KOPT-K1 (cell line): ENCODE measurements around the gene PACS2.

Experiments
- H3K27ac ChIP-seq: fragments of 200-600 bp; sonication (generic); 2 replicates; pipeline ENCODE4 v1.5.1; 2016; ENCODE audit warnings: antibody characterized with exemption, mild to moderate bottlenecking, low read depth, low read length; ENCODE audit not compliant: poor library complexity, severe bottlenecking
- H3K36me3 ChIP-seq: fragments of 200-600 bp; sonication (generic); 2 replicates; pipeline ENCODE4 v1.5.1; 2017; ENCODE audit warnings: antibody characterized with exemption, mild to moderate bottlenecking, low read length, moderate library complexity; ENCODE audit not compliant: insufficient read depth
- H3K9me3 ChIP-seq: fragments of 200-600 bp; sonication (generic); 2 replicates; pipeline ENCODE4 v1.5.1; 2017; ENCODE audit warnings: antibody characterized with exemption, low read length, mild to moderate bottlenecking; ENCODE audit not compliant: insufficient read depth, poor library complexity, severe bottlenecking

Gene PACS2

DNA sequence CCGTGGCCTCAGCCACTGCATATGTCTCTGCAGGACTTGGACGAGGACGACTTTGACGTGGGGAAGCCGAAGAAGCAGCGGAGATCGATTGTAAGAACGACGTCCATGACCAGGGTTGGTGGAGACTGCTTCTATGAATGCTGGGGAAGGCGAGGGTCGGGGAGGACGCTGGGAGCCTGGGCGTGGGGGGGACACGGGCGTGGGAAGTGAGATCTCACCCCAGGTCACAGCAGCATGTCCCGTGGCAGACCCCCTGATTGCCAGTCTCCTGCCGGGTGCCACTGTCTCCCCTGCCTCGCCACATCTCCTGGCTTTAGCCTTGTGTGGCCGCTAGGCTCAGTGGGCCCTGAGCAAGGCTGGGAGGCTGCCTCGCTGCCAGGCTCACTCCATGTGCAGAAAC is 53.9 kb downstream of the PACS2 start:
- H3K9me3 ChIP-seq, result no peaks in the 10 kb centered on the region
- H3K27ac ChIP-seq, result no peak overlapping the region
- no peaks in the 10 kb centered on the region for H3K36me3 ChIP-seq

DNA sequence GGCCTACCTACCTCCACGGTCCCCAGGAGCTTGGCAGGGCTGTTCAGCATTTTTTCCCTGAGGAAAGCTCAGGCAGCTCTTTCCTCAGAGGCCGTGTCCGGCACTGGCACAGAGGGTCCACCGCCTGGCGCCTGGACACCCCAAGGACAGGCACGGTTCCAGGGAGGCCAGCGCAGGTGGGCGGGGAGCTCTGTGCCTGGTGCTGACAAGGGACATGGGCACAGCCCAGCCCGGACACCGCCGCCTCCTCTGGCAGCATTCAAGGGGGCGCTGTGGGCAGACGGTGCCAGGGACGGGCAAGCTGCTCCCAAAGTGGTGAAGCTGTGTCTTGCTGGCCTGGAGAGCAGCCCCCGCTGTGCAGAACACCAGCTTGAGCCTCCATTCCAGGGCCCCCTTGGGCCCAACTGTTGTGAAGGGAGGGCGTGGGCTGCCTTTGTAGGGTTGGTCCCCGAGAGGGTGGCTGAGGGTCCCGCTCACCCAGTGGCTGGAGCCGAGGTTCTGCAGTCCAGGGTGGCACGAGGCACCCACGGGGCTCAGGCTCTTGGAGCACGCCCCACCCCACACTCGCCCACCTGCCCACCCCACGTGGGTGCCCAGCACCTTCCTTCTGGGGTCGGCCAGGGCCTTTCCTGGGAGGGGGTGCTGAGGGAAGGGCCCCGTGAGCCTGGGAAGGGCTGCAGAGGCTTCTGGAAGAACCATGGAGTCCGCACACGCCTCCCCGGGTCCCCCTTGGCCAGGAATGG is 54.5 kb downstream of the PACS2 start:
- no peaks in the 10 kb centered on the region for H3K36me3 ChIP-seq
- no peaks in the 10 kb centered on the region for H3K9me3 ChIP-seq
- no peak overlapping the region for H3K27ac ChIP-seq

DNA sequence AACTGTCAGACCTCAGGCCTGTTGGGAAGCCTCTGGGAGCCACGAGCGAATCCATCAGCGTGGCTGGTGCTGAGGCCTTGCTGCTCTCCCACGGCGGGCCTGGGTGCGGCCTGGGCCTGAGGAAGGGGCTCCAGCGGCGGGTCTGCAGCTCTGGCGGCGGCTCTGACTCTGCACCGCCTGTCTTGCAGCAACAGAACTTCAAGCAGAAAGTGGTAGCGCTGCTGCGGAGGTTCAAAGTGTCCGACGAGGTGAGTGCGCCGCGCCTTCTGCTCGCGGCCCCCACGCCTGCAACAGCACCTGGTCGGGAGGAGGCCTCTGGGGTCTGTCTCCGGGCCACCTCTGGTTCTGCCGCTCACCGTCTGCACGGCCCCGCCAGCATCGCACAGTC is 55.1 kb downstream of the PACS2 start:
- Histone ChIP-seq H3K36me3 (no peaks in the 10 kb centered on the region), H3K9me3 (no peaks in the 10 kb centered on the region), H3K27ac (no peak overlapping the region)

DNA sequence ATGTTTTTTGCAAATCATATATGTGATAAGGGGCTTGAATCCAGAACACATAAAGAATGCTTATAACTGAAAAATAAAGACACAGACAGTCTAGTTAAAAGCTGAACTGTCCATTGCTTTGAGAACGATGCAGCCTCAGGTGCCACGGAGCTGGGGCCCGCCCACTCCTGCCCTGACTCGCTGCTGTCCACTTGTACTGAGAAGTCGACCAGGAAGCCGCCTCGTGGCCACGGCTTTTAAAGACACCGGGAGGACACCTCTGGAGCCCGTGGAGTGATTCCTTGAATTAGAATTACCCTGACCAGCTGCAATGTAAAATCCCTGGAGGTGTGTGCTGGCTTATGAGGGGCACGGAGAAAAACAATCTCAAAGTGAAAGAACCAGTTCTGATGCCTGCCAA is 59.8 kb downstream of the PACS2 start:
- Histone ChIP-seq H3K9me3 (no peaks in the 10 kb centered on the region), H3K27ac (no peak overlapping the region), H3K36me3 (no peaks in the 10 kb centered on the region)

DNA sequence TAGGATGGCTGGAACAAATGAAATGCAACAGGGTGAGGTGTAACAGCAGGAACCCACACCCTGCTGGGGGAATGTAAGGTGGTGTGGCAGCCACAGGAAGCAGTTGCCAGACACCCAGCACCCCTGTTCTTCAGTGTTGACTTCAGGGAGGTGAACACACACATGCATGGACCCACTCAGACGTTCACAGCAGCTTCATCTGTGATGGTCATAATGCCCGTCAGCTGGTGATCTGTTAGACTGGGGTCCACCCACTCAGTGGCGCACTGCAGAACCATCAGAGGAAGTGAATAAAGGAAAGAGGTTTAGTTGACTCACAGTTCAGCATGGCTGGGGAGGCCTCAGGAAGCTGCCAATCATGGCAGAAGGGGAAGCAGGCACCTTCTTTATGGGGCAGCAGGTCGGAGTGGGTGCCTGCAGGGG is 61.1 kb downstream of the PACS2 start:
- H3K27ac ChIP-seq, result no peak overlapping the region
- H3K9me3 ChIP-seq, result no peaks in the 10 kb centered on the region
- no peaks in the 10 kb centered on the region for H3K36me3 ChIP-seq

DNA sequence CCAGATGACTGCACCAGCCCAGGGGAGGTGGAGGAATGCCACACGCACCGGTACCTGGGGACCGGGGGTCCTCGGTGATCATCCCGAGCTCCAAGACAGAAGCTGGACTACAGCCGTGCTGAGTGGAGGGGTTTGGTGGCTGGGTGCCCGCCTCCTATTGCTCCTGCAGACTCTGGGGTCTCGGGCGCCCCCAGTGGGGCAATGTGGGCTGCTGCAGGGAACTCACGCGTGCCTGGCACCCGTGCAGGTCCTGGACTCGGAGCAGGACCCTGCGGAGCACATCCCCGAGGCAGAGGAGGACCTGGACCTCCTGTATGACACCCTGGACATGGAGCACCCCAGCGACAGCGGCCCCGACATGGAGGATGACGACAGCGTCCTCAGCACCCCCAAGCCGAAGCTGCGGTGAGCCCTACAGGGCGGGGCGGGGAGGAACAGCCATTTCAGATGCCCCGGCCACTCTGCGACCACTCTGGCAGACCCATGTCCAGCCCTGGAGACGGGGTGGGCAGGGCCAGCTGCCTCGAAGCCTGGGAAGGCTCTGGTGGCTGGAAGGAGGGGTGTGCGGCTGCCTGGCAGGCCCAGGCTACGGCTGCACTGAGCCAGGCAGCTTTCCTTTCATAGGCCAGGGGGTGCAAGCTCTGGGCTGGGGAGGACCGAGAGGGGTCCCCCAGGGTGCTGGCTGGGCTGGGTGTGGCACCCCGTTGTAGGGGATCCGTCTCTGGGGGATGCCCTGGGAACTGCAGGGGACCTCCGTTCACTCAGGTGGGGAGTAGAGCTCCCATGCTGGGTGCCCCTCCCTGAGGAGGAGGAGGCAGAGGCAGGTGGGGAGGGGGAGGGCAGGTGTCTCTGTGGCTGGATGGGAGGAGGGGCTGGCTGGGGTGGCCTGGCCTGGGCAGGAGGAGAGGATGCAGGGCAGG is 62.2 kb downstream of the PACS2 start:
- H3K27ac ChIP-seq, result no peak overlapping the region
- no peaks in the 10 kb centered on the region for H3K9me3 ChIP-seq
- H3K36me3 ChIP-seq, result no peaks in the 10 kb centered on the region

DNA sequence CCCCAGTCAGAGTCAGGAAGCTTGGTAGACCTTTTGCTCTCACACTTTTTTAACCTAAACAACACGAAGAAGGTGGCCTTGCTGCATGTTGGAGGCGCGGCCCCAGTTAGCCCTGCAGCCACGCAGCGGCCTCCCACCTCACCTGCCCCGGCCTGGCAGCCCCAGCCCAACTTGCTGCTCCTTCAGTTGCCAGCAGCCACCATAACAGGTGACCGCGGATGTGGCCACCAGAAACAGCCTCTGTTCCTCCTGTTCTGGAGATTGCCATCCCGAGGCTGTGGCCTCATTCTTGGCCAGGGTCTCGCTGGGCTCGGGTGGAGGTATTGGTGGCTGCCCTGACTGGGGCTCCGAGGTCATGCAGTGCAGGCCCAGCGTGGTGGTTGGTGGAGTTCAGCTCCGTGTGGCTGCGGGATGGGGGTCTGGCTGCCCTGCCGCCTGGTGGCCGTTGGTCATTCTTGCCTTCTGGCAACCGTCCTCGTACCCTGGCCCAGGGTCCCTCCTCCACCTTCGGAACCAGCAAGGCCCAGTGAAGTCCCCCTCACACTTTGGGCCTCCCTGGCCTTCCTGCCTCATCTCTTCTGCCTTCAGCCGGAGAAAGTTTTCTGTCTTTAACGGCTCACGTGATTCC is 63.1 kb downstream of the PACS2 start:
- H3K9me3 ChIP-seq, result no peaks in the 10 kb centered on the region
- H3K27ac ChIP-seq, result no peak overlapping the region
- H3K36me3 ChIP-seq, result no peaks in the 10 kb centered on the region

DNA sequence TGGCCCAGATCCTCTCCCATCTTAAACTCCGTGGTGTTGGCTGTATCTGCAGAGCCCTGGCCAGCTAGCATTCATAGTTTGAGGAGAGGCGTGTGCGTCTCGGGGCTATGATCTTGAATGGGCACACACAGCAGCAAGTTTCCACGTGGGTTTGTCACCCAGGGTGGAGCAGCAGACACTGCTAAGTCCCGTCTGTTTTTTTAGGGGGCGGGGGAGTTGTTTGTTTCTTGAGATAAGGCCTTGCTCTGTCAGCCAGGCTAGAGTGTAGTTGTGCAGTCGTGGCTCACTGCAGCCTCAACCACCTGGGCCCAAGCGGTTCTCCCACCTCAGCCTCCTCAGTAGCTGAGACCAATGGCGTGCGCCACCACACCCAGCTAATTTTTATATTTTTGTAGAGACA is 63.7 kb downstream of the PACS2 start:
- Histone ChIP-seq H3K9me3 (no peaks in the 10 kb centered on the region), H3K27ac (no peak overlapping the region), H3K36me3 (no peaks in the 10 kb centered on the region)

DNA sequence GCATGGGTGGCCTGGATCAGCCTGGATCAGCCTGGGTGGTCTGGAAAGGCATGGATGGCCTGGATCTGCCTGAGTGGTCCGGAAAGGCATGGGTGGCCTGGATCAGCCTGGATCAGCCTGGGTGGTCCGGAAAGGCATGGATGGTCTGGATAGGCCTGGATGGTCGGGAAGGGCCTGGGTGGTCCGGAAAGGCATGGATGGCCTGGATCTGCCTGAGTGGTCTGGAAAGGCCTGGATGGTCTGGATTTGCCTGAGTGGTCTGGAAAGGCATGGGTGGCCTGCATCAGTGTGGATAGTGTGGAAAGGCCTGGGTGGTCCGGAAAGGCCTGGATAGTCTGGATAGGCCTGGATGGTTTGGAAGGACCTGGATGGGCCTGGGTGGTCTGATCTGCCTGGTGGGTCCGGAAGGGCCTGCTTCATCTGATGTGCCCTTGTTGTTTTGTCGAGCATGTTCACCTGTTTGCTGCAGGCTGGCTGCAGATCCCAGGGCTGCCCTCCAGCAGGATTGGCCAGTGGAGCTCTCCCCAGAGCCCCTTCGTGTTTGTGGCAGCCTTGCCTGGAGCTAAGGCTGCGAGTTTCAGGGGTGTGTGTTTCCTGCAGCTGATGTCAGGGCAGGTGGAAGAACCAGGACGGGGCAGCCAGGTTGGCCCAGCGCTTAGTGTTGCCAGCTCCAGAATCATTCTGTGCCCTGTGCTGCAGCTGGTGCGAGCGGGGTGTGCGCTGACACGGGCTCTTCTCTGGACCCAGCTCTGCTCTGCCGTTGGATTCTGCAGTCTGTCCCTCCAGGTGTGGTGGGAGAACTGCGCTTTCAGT is 64.5 kb downstream of the PACS2 start:
- no peaks in the 10 kb centered on the region for H3K36me3 ChIP-seq
- no peaks in the 10 kb centered on the region for H3K9me3 ChIP-seq
- H3K27ac ChIP-seq, result no peak overlapping the region

DNA sequence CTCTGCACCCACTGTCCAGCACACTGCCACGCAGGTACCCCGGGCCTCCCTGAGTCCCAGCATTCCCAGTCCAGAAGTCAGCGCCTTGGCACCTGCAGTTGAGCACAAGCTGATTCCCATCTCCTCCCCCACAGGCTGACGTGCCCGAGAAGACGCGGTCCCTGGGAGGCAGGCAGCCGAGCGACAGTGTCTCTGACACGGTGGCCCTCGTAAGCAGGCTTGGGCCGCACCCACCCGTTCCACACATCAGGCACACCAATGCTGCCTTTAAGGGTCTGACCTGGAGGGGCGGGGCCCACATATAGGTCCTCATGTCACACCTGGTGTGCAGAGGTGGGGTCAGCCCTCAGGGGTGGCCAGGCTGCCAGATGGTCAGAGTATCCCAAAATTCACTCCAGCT is 65.4 kb downstream of the PACS2 start:
- H3K27ac ChIP-seq, result no peak overlapping the region
- H3K9me3 ChIP-seq, result no peaks in the 10 kb centered on the region
- peaks cover 7% of the 10 kb centered on the region; the same call in 1 of the 2 replicates for H3K36me3 ChIP-seq

DNA sequence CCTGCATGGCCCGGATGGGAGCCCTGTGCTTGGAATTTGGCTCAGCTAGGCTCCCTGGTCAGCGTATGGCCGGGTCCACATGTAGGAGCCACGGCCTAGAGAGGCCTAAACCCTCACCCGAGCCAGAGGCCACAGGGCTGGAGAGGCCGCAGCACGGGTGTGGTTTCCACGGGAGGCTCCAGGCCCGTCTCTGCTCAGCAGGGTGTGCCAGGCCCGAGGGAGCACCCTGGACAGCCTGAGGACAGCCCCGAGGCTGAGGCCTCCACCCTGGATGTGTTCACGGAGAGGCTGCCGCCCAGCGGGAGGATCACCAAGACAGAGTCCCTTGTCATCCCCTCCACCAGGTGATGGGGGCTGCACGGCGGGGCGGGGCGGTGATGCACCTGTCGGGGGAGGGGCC is 66.2 kb downstream of the PACS2 start:
- Histone ChIP-seq H3K27ac (no peak overlapping the region), H3K36me3 (peaks cover 7% of the 10 kb centered on the region; the same call in 1 of the 2 replicates), H3K9me3 (no peaks in the 10 kb centered on the region)

DNA sequence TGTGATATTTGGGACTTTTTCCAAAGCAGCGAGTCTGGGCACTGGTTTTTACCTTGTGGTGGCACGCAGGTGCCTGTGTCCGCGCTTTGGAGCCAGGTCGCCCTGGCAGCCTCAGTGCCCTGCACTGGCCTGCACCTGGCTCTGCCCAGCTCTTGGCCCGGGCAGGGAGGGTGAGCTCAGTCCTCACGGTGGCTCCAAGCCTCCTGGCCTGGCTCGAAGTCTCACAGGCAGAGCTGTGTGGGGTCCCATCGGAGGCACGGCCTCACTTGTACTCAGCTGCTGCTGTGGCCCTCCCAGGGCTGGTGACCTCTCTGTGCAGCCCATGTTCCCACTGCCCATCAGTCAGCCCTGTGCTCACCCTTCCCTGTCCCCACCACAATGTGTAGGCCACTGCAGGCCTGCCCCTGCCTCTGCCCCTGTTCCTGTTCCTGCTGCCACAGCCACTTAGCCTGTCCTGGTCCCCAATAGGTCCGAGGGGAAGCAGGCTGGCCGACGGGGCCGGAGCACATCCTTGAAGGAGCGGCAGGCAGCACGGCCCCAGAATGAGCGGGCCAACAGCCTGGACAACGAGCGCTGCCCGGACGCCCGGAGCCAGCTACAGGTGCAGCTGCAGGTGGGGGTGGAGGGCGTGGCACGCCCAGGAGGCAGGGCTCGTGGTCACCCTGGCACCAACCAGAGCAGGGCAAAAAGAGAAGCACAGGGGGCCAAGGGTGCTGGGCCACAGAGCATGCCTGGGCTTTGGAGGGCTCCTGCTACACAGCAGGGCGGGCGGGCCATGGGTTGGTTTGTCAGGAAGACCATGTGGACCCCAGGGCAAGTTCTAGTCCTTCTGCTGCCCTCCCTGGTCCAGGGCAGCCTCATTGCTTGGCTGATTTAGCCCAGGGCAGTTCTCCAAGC is 67.1 kb downstream of the PACS2 start:
- Histone ChIP-seq H3K9me3 (no peaks in the 10 kb centered on the region), H3K36me3 (peaks cover 7% of the 10 kb centered on the region; the same call in 1 of the 2 replicates), H3K27ac (no peak overlapping the region)

DNA sequence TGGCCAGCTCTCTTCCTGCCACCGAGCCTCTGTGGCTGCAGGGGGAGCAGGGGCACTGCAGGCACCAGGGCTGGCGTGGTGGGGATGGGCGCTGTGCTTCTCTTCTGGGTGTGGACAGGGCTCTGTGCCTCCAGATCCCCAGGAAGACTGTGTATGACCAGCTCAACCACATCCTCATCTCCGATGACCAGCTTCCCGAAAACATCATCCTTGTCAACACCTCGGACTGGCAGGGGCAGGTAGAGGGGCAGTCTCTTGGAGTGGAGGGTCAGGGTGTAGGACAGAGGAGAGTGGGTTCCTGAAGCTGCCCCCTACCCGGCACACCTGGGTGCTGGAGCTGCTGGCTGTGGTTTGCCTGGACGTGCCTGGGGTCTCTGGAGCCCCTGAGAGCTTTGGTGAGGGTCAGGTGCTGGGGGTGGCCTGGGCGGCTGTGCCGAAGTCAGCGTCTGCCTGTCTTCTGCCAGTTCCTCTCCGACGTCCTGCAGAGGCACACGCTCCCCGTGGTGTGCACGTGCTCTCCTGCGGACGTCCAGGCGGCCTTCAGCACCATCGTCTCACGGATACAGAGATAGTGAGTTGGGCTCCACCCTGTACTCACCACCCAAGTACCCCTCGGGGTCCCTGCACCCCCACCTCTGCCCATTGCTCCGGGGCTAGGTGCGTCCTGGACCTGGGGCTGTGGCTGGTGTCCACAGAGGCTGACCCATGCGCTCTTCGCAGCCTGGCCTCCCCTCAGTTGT is 68.0 kb downstream of the PACS2 start:
- Histone ChIP-seq H3K36me3 (peaks cover 7% of the 10 kb centered on the region; the same call in 1 of the 2 replicates), H3K27ac (no peak overlapping the region), H3K9me3 (no peaks in the 10 kb centered on the region)
